Ascending aorta (tissue), 2 donors: ENCODE data around the gene LRRC75A. TPM values are rescaled to one million over a fixed set of nuclear protein-coding genes. Genes with fewer than 3 reads are reported as not detected.

Experiments
- DNase-seq, 2 donors: peaks; one replicate each; pipeline ENCODE4 v3.0.0-alpha.2; 2019; ENCODE audit warnings: low spot score in 2 of 2
- H3K27ac ChIP-seq, 2 donors: fragments of 200-600 bp; sonication (generic); one replicate each; pipeline ENCODE4 v1.5.1; 2016 to 2017; ENCODE audit warnings: mild to moderate bottlenecking in 1 of 2
- H3K27me3 ChIP-seq: fragments of 200-600 bp; sonication (generic); one replicate; pipeline ENCODE4 v1.5.1; 2017
- H3K36me3 ChIP-seq, 2 donors: fragments of 200-600 bp; sonication (generic); one replicate each; pipeline ENCODE4 v1.5.1; 2016
- H3K4me1 ChIP-seq, 2 donors: fragments of 200-600 bp; sonication (generic); one replicate each; pipeline ENCODE4 v1.5.1; 2016 to 2017; ENCODE audit warnings: mild to moderate bottlenecking in 1 of 2
- H3K4me3 ChIP-seq, 2 donors: fragments of 200-600 bp; sonication (generic); one replicate each; pipeline ENCODE4 v1.5.1; 2016 to 2017; ENCODE audit warnings: mild to moderate bottlenecking in 1 of 2
- H3K9me3 ChIP-seq, 2 donors: fragments of 200-600 bp; sonication (generic); one replicate each; pipeline ENCODE4 v1.5.1; 2016
- CTCF ChIP-seq, 3 experiments: fragments of 200-600 bp in 2 of 3; fragments of 450-650 bp in 1 of 3; sonication (generic) in 2 of 3; IDR thresholded peaks; one replicate each; pipeline ENCODE4 v1.5.1; 2016 to 2019; ENCODE audit warnings: antibody characterized with exemption in 3 of 3, mild to moderate bottlenecking in 1 of 3, moderate library complexity in 1 of 3
- intact Hi-C: fragments of 100-400 bp; cut with DNase I; formaldehyde crosslinking; loops from one replicate; pipeline ENCODE4 v1.15.1; 2023
- total RNA-seq: library from RNA; depleted of rRNA; stranded (reverse); fragments of >200 nt; gene quantifications from one replicate; pipeline ENCODE4 v1.1.0, GENCODE V29; 2016

Gene LRRC75A
- total RNA-seq, 1 donor from 2014 or later: 1.2 TPM

GRCh38 chr17:16504984-16505383, 13.0 kb upstream of the LRRC75A start:
- Histone ChIP-seq H3K36me3 (no peaks in the 10 kb centered on the region), H3K27ac (no peak overlapping the region), H3K4me3 (no peak overlapping the region), H3K9me3 (no peaks in the 10 kb centered on the region), H3K27me3 (no peaks in the 10 kb centered on the region), H3K4me1 (no peaks in the 10 kb centered on the region)
- intact Hi-C loops: no loop called here
- DNase-seq: no peak
- no peak for TF ChIP-seq CTCF (IDR thresholded peaks at IDR 0.05)

GRCh38 chr17:16496820-16497489, 5.0 kb upstream of the LRRC75A start:
- no peak overlapping the region for H3K27ac ChIP-seq
- H3K36me3 ChIP-seq: no peaks in the 10 kb centered on the region
- intact Hi-C loops: no loop called here
- H3K4me1 ChIP-seq: peaks cover 0 to 4% of the 10 kb centered on the region in 2 donors
- no peak for DNase-seq
- no peaks in the 10 kb centered on the region for H3K9me3 ChIP-seq
- H3K4me3 ChIP-seq: no peak overlapping the region
- no peaks in the 10 kb centered on the region for H3K27me3 ChIP-seq
- TF ChIP-seq CTCF (IDR thresholded peaks at IDR 0.05): no peak

GRCh38 chr17:16495980-16496819, 4.2 kb upstream of the LRRC75A start:
- intact Hi-C loops: no loop called here
- no peak for TF ChIP-seq CTCF (IDR thresholded peaks at IDR 0.05)

GRCh38 chr17:16495561-16495960, 3.6 kb upstream of the LRRC75A start:
- Histone ChIP-seq H3K4me3 (no peak overlapping the region), H3K36me3 (no peaks in the 10 kb centered on the region), H3K27ac (no peak overlapping the region), H3K9me3 (no peaks in the 10 kb centered on the region), H3K4me1 (peaks cover 0 to 12% of the 10 kb centered on the region in 2 donors), H3K27me3 (no peaks in the 10 kb centered on the region)
- DNase-seq: no peak
- intact Hi-C loops: no loop called here
- no peak for TF ChIP-seq CTCF (IDR thresholded peaks at IDR 0.05)

More at GRCh38 chr17:16495980-16496819, 4.2 kb upstream of the LRRC75A start:
- Histone ChIP-seq H3K4me1 (peaks cover 0 to 6% of the 10 kb centered on the region in 2 donors), H3K36me3 (no peaks in the 10 kb centered on the region), H3K27ac (no peak overlapping the region), H3K9me3 (no peaks in the 10 kb centered on the region), H3K27me3 (no peaks in the 10 kb centered on the region), H3K4me3 (no peak overlapping the region)
- no peak for DNase-seq

GRCh38 chr17:16494059-16494458, 2.1 kb upstream of the LRRC75A start:
- no peak for TF ChIP-seq CTCF (IDR thresholded peaks at IDR 0.05)
- Histone ChIP-seq H3K9me3 (no peaks in the 10 kb centered on the region), H3K4me1 (peaks cover 0 to 12% of the 10 kb centered on the region in 2 donors), H3K4me3 (no peak overlapping the region), H3K36me3 (no peaks in the 10 kb centered on the region), H3K27me3 (no peaks in the 10 kb centered on the region), H3K27ac (no peak overlapping the region)
- intact Hi-C loops: loop anchor here (5.0 kb wide), 1 partner anchor 42 kb away; no protein-coding TSS in a partner anchor
- no peak for DNase-seq
